Measurements from ENCODE around the gene MAX.

The MAX gene

DNA sequence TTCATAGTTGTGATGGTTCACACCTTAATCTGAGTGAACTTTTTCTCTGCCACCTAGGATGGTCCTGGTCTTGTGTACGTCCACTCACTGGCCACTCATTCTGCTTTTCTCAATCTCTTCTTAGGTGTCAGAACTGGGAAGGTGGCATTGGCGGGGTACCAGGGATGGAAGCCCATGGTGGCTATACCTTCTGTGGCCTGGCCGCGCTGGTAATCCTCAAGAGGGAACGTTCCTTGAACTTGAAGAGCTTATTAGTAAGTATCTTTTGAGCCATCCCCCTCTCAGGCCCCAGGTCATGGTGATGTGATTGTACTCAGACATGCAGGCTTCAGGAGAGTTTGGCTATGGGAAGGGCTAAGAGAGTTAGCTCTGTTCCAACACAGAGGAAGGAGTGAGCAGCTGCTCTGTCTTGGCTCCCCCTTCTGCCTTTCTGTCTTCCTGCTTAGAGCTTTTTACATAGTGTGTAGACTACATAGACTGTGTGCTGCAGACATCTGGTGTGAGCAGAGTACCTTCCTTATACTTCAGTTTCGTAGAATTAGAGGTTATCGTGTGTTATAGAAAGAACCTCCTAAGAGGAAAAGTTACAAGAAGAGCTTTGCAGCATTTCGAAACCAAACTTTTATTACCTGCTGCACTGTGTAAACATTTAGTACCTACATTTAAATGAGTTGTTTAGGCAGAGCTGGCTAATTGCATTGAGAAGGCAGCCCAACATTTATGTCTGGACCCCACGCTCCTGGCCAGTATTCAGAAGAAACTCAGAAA is 61.5 kb downstream of the MAX start (continued):
- no peak for TF ChIP-seq ZNF324 (tag by site-specific recombination; IDR thresholded peaks at IDR 0.05)

GRCh38 chr14:65038966-65039365 is 63.4 kb downstream of the MAX start:
- no peak for TF ChIP-seq ZNF747 (tag by site-specific recombination; IDR thresholded peaks at IDR 0.05)
- no peak for TF ChIP-seq GLIS2 (tag by site-specific recombination; IDR thresholded peaks at IDR 0.05)
- TF ChIP-seq OVOL3 (tag by site-specific recombination; IDR thresholded peaks at IDR 0.05): no peak
- TF ChIP-seq PATZ1 (tag by site-specific recombination; IDR thresholded peaks at IDR 0.05): no peak
- TF ChIP-seq ZNF350 (tag by site-specific recombination; IDR thresholded peaks at IDR 0.05): no peak
- no peak for TF ChIP-seq ZFHX2 (tag by site-specific recombination; conservative IDR thresholded peaks at IDR 0.05)
- no peak for TF ChIP-seq ZNF10 (tag by site-specific recombination; IDR thresholded peaks at IDR 0.05)
- TF ChIP-seq ZSCAN30 (tag by site-specific recombination; IDR thresholded peaks at IDR 0.05): no peak
- TF ChIP-seq, protein P1, sequence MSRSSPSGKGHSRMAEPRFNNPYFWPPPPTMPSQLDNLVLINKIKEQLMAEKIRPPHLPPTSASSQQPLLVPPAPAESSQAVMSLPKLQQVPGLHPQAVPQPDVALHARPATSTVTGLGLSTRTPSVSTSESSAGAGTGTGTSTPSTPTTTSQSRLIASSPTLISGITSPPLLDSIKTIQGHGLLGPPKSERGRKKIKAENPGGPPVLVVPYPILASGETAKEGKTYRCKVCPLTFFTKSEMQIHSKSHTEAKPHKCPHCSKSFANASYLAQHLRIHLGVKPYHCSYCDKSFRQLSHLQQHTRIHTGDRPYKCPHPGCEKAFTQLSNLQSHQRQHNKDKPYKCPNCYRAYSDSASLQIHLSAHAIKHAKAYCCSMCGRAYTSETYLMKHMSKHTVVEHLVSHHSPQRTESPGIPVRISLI (tag by site-specific recombination; IDR thresholded peaks at IDR 0.05): no peak
- no peak for TF ChIP-seq ZNF521 (tag by site-specific recombination; IDR thresholded peaks at IDR 0.05)
- no peak for TF ChIP-seq ZNF266 (tag by site-specific recombination; IDR thresholded peaks at IDR 0.05; ENCODE audit: low read depth)
- no peak for TF ChIP-seq RBAK (tag by site-specific recombination; IDR thresholded peaks at IDR 0.05)
- no peak for TF ChIP-seq ZSCAN4 (tag by site-specific recombination; IDR thresholded peaks at IDR 0.05)
- TF ChIP-seq YY1 (tag by site-specific recombination; IDR thresholded peaks at IDR 0.05): no peak
- no peak for TF ChIP-seq ZNF513 (tag by site-specific recombination; IDR thresholded peaks at IDR 0.05)

GRCh38 chr14:65035049-65035448 is 67.3 kb downstream of the MAX start:
- Histone ChIP-seq H3K4me1 (ENCODE audit: control insufficient read depth, insufficient read depth, low read length) (no peaks in the 10 kb centered on the region), H3K9me3 (ENCODE audit: control insufficient read depth, insufficient read depth, low read depth, low read length) (no peaks in the 10 kb centered on the region), H3K27ac (ENCODE audit: extremely low read depth, low read depth, low read length) (no peak overlapping the region), H3K4me3 (ENCODE audit: low read depth, low read length) (no peak overlapping the region), H3K36me3 (ENCODE audit: control insufficient read depth in 2 of 2, insufficient read depth in 1 of 2, low read length in 2 of 2) (peaks cover 14 to 17% of the 10 kb centered on the region in 2 experiments)
- ChIA-PET POLR2A (no interaction called here), CTCF (interaction anchor here (0.6 to 1.8 kb wide), 4 partner anchors 10 to 398 kb away, joined by 3 to 9 read pairs (median 4); partner anchors contain the start of gene FNTB)
- TF ChIP-seq, protein P2, sequence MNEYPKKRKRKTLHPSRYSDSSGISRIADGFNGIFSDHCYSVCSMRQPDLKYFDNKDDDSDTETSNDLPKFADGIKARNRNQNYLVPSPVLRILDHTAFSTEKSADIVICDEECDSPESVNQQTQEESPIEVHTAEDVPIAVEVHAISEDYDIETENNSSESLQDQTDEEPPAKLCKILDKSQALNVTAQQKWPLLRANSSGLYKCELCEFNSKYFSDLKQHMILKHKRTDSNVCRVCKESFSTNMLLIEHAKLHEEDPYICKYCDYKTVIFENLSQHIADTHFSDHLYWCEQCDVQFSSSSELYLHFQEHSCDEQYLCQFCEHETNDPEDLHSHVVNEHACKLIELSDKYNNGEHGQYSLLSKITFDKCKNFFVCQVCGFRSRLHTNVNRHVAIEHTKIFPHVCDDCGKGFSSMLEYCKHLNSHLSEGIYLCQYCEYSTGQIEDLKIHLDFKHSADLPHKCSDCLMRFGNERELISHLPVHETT (tag by site-specific recombination; IDR thresholded peaks at IDR 0.05): no peak
- TF ChIP-seq ZBTB1 (tag by site-specific recombination; IDR thresholded peaks at IDR 0.05) (no peak), ZNF280C (tag by site-specific recombination; IDR thresholded peaks at IDR 0.05) (no peak), ZNF404 (tag by site-specific recombination; IDR thresholded peaks at IDR 0.05) (no peak), ZNF354C (tag by site-specific recombination; IDR thresholded peaks at IDR 0.05; ENCODE audit: borderline replicate concordance, low read depth) (no peak)
- TF ChIP-seq, protein P3, sequence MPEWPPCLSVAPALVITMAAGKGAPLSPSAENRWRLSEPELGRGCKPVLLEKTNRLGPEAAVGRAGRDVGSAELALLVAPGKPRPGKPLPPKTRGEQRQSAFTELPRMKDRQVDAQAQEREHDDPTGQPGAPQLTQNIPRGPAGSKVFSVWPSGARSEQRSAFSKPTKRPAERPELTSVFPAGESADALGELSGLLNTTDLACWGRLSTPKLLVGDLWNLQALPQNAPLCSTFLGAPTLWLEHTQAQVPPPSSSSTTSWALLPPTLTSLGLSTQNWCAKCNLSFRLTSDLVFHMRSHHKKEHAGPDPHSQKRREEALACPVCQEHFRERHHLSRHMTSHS (tag by site-specific recombination; IDR thresholded peaks at IDR 0.05): no peak

More at GRCh38 chr14:65038966-65039365, 63.4 kb downstream of the MAX start:
- Histone ChIP-seq H3K9me3 (ENCODE audit: control insufficient read depth, insufficient read depth, low read depth, low read length) (no peaks in the 10 kb centered on the region), H3K4me1 (ENCODE audit: control insufficient read depth, insufficient read depth, low read length) (no peaks in the 10 kb centered on the region), H3K27ac (ENCODE audit: extremely low read depth, low read depth, low read length) (no peak overlapping the region), H3K4me3 (ENCODE audit: low read depth, low read length) (no peak overlapping the region), H3K36me3 (ENCODE audit: control insufficient read depth in 2 of 2, insufficient read depth in 1 of 2, low read length in 2 of 2) (peaks cover 5 to 29% of the 10 kb centered on the region in 2 experiments; a peak in 2 of 3 replicates)
- ChIA-PET CTCF (interaction anchor here (0.6 kb wide), 1 partner anchor 10 kb away, joined by 7 read pairs; no protein-coding TSS in a partner anchor), POLR2A (no interaction called here)
